Tibial nerve (tissue), 4 donors: ENCODE data around the gene FOXK1.

Source experiments
- EP300 ChIP-seq, 2 donors: sonication (generic); formaldehyde crosslinking; IDR thresholded peaks; one replicate each; pipeline ENCODE4 v1.6.1; 2017; ENCODE audit warnings: antibody characterized with exemption in 2 of 2, mild to moderate bottlenecking in 1 of 2
- POLR2A ChIP-seq, 2 donors: fragments of 450-650 bp; IDR thresholded peaks; one replicate each; pipeline ENCODE4 v1.6.1; 2017; ENCODE audit warnings: antibody characterized with exemption in 2 of 2, mild to moderate bottlenecking in 2 of 2, moderate library complexity in 2 of 2
- TF ChIP-seq, protein P1 (sequence below), 5 experiments: fragments of 200-600 bp in 3 of 5; fragments of 450-650 bp in 2 of 5; sonication (generic) in 3 of 5; IDR thresholded peaks; one replicate each; pipeline ENCODE4 v1.5.1; 2016 to 2019; ENCODE audit warnings: antibody characterized with exemption in 5 of 5, mild to moderate bottlenecking in 3 of 5, moderate library complexity in 2 of 5

DNA sequence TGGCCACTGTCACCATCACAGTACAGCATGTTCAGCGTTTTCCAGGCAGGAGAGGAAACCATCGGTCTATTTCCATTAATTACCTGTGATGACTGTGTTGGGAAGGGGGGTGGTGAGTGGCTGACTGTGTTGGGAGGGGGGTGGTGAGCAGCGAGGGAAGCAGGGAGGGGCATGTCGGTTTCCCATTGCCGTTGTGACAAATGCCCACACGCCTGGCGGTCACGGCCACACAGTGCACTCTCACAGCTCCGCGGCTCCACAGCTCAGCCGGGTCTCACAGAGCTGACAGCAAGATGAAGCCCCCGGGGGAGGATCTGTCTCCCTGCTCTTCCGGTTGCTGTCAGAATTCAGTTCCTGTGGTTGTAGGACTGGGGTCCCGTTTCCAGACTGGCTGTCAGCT is 132.3 kb downstream of the FOXK1 start:
- TF ChIP-seq, protein P1, sequence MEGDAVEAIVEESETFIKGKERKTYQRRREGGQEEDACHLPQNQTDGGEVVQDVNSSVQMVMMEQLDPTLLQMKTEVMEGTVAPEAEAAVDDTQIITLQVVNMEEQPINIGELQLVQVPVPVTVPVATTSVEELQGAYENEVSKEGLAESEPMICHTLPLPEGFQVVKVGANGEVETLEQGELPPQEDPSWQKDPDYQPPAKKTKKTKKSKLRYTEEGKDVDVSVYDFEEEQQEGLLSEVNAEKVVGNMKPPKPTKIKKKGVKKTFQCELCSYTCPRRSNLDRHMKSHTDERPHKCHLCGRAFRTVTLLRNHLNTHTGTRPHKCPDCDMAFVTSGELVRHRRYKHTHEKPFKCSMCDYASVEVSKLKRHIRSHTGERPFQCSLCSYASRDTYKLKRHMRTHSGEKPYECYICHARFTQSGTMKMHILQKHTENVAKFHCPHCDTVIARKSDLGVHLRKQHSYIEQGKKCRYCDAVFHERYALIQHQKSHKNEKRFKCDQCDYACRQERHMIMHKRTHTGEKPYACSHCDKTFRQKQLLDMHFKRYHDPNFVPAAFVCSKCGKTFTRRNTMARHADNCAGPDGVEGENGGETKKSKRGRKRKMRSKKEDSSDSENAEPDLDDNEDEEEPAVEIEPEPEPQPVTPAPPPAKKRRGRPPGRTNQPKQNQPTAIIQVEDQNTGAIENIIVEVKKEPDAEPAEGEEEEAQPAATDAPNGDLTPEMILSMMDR (IDR thresholded peaks at IDR 0.05): no peak
- TF ChIP-seq POLR2A (IDR thresholded peaks at IDR 0.05) (no peak), EP300 (IDR thresholded peaks at IDR 0.05) (no peak)
